CD4-positive, alpha-beta T cell treated with Interleukin-4 for 1 hour (primary cell): ENCODE measurements around the gene ALDH9A1.
A peak's percentile ranks its signal among the peaks of the same experiment; 100 is the strongest.
"Not testable (repeated sequence)": the region's sequence is repeated elsewhere in the genome, so short reads cannot be mapped to it uniquely, and the experiment has no call there.

ENCODE experiments used
- DNase-seq, 2 donors: peaks; one replicate each; pipeline ENCODE4 v3.0.0-alpha.2; 2020 to 2022

Gene ALDH9A1

GRCh38 chr1:165686121-165686970 lies 12.0 kb downstream of the ALDH9A1 start:
- DNase-seq: peak in 1 of 2 donors; percentile 16

GRCh38 chr1:165683848-165684485 lies 14.4 kb downstream of the ALDH9A1 start:
- DNase-seq: no peak

DNA sequence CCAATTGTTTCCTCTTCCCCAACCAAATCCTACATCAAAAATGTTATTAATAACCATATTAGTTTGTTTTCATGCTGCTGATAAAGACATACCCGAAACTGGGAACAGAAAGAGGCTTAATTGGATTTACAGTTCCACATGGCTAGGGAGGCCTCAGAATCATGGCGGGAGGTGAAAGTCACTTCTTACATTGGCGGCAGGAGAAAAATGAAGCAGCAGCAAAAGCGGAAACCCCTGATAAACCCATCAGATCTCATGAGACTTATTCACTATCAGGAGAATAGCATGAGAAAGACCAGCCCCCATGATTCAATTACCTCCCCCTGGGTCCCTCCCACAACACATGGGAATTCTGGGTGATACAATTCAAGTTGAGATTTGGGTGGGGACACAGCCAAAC lies 17.6 kb downstream of the ALDH9A1 start:
- not testable (repeated sequence) for DNase-seq

GRCh38 chr1:165680303-165680702 lies 18.1 kb downstream of the ALDH9A1 start:
- DNase-seq: no peak

DNA sequence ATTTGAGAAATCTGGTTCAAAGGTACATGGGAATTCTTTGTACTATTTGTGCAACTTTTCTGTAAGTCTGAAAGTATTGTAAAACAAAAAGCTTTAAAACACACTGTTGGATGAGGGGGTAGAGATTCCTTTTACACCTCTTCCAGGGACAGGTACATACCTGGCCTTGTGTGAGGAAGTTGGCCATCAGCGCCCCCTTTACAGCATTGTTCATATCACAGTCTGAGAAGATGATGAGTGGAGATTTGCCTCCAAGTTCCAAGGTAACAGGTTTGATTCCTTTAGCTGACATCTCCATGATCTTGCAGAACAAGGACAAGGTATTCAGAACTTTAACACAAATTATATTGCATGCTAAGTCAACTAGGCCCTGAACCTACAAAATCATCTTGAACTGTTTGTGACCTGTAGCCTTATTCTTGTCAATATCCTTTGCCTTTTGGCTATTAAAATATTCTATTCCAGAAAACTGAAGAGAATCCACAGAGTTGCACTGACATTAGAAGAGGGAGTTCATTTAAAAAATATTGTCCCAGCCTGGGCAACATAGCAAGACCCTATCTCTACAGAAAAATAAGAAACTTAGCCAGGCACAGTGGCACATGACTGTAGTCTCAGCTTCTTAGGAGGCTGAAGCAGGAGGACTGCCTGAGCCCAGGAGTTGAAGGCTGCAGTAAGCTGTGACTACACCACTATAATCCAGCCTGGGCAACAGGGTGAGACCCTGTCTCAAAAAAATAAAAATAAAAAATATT lies 18.9 kb downstream of the ALDH9A1 start:
- no peak for DNase-seq

- DNase-seq: peak in 1 of 2 donors; percentile 18
Observed at GRCh38 chr1:165678509-165678908, 19.9 kb downstream of the ALDH9A1 start.

DNA sequence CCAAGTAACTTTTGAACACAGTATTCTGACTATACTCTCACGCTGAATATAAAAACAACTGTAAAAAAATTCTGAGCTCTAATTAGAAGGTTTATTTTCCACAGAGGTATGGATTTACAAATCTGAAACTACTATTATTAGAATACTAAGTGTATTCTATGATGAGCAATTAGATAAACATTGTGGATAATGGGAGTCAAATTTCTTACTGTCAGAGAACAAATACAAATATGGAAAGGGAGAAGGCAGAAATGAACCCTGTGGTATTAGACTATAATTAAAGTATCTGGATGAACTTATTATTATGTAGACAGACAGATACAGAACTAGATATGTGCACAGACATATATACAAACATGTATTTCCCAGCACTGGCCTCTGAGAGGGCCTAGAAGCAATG lies 22.6 kb downstream of the ALDH9A1 start:
- no peak for DNase-seq

DNA sequence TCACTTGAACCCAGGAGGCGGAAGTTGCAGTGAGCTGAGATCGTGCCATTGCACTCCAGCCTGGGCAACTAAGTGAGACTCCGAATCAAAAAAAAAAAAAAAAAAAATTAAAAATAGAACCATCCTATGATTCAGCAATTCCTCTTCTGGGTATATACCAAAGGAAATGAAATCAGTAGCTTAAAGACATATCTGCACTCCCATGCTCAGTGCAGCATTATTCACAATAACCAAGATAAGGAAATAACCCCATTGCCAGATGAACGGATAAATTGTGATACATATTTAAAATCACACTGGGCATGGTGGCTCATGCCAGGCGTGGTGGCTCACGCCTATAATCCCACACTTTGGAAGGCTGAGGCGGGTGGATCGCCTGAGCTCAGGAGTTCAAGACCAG lies 23.8 kb downstream of the ALDH9A1 start:
- DNase-seq: no peak

GRCh38 chr1:165671526-165671925 lies 26.8 kb downstream of the ALDH9A1 start:
- DNase-seq: no peak

DNA sequence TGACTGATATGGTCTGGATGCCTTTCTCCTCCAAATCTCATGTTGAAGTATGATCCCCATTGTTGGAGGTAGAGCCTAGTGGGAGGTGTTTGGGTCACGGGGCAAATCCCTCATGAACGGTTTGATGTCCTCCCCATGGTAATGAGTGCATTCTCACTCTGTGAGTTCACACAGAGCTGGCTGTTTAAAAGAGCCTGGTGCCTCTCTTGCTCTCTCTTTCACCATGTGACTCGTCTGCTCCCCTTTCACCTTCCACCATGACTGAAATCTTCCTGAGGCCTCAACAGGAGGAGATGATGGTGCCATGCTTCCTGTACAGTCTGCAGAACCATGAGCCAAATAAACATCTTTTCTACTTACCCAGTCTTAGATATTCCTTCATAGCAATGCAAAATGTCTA lies 30.2 kb downstream of the ALDH9A1 start:
- no peak for DNase-seq

GRCh38 chr1:165666152-165666825 lies 32.1 kb downstream of the ALDH9A1 start:
- no peak for DNase-seq

DNA sequence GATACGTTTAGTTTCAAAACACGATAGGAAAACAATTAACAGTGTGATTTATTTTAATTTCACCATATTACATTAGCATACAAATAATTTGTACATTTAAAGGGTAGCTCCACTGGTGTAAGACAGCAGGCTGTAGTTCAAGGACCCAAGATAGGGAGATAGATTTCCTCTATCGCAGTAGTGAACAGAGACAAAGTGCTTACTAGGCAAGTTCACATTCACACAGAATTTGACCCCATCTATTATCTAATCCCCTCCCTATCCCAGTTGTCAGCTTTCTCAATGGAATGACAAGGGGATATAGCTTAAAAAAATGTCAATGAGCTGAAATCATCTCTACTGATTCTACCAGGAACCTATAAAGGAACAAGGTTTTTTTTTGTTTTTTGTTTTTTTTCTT lies 36.2 kb downstream of the ALDH9A1 start:
- no peak for DNase-seq

DNA sequence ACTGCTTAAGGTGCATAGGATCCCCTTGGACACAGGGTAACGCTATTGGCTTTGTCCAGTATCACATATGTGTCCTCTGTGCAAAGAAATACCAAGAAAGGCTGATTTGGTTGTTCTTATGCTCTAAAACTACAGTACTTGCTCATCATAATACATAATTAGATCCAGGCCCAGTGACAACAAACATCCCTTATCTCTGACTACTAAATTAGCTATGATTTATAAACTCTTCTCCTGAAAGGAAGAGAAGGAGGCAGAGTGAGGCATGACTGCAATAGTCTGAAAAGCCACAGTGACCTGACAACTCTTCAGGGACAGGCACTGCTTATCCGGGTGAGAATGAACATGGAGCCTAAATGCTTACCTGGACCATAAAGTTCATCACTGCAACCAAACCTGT lies 36.7 kb downstream of the ALDH9A1 start:
- no peak for DNase-seq

- DNase-seq: no peak
Observed at GRCh38 chr1:165659581-165659895, 38.8 kb downstream of the ALDH9A1 start.

- DNase-seq: not testable (repeated sequence)
Observed at GRCh38 chr1:165658766-165659580, 39.4 kb downstream of the ALDH9A1 start.

DNA sequence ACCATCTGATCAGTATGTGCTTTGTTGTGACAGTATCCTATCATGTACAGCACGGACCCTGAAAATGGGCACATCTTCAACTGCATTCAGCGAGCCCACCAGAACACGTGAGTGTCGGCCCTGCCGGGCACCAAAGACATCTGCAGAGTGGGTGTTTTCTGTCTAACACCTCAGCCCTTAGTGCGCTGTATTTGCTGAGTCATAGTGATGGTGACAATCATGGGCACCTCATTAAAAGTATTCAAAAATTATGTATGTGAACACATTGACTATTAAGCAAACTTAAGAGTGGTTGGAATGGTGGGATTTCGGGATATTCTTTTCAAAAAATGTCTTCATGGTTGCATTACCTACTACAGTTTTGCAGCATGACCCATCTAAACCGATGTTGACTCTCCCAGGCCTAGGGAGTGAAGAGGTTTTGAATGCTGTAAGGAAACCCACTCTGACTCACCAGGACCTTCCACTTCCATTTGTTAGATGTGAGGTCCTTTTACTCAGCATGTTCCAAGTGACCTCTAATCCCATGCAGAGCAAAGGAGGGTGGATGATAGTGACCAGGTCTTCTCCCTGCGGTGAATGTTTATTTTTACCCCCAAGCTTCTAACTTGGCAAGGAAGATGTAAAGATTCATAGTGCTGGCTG lies 47.3 kb downstream of the ALDH9A1 start:
- no peak for DNase-seq

DNA sequence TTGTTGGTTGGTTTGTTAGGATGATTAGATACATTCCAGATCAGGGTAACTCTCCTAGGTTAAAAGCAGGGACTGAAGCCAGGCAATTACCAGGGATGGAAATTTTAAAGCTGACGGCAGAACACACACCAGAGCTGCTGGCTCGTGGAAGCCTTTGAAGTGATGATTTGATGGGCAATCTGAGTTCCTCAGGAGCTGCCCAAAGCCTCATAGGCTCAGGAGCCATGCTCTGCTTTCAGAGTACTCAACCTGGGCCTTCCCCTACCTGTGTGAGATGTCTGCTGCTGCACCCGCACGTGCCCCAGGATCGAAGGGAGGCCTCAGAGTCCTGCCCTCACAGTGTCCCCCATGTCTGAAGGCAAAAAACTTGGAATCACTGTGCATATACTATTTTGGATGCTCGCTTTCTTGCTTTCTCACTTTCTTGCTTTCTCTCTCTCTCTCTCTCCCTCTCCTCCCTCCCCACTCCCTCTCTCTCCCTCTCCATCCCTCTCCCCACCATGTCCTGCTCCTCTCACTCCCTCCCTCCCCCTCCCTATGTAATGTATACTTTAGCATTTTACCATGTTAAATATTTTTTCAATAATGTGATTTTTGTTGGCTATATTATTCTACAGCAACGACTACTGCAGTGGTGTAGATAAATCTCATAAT lies 49.3 kb downstream of the ALDH9A1 start:
- DNase-seq: no peak

- DNase-seq: no peak
Observed at GRCh38 chr1:165647970-165648369, 50.4 kb downstream of the ALDH9A1 start.

DNA sequence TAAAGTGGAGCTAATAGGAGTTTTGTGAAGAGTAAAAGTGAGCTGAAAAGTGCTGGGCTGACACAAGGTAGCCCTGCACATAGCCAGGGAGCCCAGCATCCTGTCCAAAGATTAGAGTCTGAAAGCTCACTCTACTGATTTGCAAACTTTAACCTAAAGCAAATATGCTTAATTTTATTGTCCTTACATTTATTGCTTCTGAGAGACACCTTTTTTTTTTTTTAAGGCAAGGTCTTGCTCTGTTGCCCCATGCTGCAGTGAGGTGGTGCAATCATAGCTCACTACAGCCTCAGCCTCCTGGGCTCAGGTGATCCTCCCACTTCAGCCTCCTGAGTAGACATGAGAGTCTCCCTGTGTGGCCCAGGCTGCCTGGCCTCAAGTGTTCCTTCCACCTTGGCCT lies 50.8 kb downstream of the ALDH9A1 start:
- no peak for DNase-seq

GRCh38 chr1:165645654-165646366 lies 52.6 kb downstream of the ALDH9A1 start:
- DNase-seq: peak in 1 of 2 donors; percentile 30
